GM18907 (cell line): ENCODE results near the gene RERE.

Experiments used
- ATAC-seq: cut with Tn5 transposase; IDR thresholded peaks from one replicate; pipeline ENCODE4 v1.9.1; 2021; ENCODE audit warnings: mild to moderate bottlenecking, moderate library complexity; ENCODE audit not compliant: unreplicated experiment

The RERE gene

DNA sequence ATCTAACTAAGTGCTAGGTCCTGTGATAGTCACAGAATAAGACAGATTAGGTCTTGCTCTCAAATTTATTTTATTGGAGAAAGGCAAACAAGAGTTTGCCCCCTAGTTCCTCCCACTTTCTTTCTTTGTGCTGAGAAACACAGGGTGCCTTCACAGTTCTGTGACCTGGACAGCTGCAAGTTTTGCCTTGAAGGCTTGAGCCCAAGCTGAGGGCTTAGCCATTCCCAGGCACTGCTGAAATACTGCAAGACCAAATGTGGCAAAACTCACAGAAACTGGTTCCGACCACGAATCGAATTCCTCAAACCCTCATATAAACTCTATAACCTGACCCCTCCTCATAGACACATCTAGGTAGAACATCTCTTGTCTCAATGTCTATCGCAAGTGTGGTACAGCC is 227.9 kb downstream of the RERE start:
- no peak for ATAC-seq

DNA sequence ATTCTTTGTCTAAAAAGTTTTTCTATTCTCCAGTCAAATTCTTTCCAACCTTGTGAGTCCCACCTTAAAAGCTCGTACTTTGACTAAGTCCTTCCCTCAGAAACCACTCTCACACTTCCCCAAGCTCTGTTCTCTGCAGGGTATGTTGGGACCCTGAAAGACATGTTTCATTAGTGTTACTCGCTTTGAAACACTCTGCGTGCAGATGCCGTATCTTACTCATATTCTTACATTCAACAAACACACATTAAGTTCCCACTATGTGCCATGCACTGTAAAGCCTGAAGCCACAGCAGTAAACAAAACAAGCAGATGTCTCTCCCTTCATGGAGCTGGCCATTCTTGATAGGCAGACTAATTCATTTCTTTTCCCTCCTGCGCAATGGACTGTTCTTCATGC is 229.7 kb downstream of the RERE start:
- ATAC-seq = no peak

DNA sequence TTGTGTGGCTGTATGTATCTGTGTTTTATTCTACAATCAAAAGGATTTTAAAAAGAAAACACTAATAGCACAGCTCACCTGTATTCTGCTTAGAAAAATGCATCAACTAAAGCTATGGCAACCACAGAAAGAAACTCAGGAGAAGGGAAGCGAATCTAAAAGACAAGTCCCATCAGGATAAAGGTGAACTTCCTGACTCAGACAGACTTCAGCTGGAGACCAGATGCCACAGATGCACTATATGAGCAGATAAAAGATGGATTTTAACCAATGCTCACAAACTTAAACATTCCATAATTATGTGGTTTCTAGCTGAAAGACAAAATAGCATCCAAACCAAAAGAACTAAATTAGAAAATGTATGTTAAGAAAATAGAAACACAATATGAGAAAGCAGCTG is 231.0 kb downstream of the RERE start:
- ATAC-seq = no peak

DNA sequence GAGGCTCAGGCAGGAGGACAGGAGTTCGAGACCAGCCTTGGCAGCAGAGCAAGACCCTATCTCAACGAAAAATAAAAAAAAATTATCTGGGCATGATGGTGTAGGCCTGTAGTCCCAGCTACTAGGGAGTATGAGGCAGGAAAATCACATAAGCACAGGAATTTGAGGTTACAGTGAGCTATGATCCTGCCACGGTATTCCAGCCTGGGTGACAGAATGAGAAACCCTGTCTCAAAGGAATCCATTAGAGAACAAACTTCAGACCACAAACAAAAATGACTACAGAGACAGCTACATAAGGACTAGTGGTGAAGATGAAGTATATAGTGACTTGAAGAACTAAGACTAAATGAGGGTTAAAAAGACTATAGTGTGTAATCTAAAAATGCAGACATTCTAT is 233.1 kb downstream of the RERE start:
- ATAC-seq = no peak

DNA sequence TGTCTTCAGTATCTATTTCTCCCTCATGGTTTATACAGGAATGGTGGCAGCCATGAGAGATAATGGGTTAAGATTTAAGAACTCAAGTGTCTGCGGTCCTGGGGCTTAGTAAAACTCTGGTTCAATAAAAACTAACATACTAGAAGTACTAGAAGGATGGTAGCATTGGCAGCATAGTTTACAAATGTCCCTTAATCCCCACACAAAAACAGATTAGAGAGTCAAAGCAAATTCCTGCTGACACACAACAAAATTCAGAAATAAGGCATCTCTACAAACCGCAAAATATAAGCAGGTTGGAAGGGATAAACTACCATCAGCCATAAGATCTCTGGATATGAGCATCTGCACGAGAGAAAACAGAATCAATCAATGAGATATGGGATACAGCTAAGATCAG is 234.4 kb downstream of the RERE start:
- no peak for ATAC-seq

DNA sequence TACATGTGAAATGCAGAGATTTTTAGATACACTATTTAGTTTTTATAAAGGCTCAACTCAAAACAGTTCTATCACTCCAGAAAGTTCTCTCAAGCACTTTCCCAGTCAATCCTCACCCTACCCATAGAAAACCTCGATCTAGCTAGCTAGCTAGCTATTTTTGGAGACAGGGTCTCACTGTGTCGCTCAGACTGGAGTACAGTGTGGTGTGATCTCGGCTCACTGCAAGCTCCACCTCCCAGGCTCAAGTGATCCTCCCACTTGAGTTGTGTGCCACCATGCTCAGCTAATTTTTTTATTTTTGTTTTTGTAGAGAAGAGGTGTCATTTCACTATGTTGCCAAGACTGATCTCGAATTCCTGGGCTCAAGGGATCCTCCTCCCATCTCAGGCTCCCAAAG is 236.9 kb downstream of the RERE start:
- ATAC-seq = no peak

DNA sequence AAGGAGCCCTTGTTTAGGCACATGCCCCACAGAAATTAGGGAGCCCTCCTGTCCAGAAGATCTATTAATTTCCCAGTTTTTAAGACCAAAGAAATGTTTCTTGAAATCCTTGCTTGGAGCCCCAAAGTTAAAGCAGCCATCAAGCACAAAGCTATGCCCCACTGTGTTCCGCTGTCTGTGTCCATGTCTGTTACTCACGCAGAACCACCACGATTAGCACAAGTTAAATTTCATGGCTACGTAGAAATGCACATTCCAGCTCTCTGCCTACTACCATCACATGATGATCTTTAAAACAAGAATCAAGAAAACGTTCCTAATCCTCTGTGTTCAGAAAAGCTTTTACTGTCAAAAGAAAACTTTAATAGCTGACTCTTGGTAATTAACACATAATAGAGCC is 238.5 kb downstream of the RERE start:
- ATAC-seq = no peak

DNA sequence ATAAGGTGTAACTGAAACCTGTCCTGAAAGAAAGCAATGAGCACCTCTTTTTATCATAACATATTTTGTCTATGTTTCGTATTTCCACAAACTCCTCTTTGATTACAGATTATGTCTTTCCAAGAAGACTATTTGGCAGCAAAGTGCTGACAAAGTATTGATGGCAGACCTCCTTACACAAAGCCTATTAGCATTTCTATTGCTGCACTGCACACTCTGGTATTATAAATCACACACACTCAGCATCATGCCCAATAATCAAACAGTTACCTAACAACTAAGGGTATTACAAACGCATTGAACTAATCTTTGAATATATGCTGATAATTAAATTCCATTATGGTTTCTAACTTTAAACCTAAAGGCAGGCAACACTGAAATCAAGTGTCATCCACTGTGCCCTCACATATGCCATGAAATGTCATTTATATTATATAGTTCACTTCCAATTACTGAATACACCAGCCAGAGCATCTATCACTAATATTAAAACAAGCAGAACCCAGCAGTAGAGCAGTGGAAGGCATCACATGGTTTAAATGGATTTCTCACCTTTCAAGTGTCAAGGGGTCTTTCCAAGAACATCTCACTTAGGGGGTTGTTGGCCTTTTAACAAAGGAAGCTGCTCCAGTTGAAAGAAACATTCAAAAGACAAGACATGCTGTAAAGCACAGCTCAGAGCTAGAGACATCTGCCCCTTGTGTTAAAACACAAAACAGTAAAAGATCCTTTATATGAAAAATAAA is 239.1 kb downstream of the RERE start:
- no peak for ATAC-seq

DNA sequence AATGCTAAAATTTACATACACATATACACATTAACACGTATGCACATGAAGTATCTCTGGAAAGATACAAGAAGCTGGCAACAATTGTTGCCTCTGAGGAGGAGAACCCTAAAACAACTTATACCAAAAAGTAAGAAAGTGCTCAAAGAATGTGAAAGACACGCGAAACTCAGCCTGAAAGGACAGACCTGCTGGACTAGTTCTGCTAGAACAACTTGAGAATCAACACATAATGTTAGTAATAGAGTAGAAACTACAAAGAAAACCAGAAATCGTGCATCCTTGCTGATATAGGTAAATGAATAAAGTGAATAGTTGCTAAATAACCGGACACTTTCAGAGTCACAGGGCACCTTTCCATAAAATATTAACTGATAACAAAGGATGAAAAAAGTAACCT is 242.5 kb downstream of the RERE start:
- no peak for ATAC-seq

DNA sequence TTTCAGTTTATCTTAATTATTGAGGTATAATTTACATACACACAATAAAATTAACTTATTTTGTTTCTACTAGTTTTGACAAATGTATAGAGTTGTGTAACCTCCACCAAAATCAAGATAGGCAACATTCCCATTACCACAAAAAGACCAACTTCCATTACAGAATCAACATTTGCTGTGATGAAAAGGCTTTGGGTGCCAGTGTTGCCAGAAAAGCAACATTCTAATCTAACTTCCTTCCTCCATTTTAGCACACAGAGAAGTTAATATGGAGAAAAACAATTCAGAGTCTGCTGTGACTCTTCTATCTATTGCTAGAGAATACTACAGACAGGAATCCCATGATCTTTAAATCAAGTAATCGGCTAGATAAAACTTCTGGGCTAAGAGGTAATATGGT is 245.3 kb downstream of the RERE start:
- ATAC-seq = no peak

DNA sequence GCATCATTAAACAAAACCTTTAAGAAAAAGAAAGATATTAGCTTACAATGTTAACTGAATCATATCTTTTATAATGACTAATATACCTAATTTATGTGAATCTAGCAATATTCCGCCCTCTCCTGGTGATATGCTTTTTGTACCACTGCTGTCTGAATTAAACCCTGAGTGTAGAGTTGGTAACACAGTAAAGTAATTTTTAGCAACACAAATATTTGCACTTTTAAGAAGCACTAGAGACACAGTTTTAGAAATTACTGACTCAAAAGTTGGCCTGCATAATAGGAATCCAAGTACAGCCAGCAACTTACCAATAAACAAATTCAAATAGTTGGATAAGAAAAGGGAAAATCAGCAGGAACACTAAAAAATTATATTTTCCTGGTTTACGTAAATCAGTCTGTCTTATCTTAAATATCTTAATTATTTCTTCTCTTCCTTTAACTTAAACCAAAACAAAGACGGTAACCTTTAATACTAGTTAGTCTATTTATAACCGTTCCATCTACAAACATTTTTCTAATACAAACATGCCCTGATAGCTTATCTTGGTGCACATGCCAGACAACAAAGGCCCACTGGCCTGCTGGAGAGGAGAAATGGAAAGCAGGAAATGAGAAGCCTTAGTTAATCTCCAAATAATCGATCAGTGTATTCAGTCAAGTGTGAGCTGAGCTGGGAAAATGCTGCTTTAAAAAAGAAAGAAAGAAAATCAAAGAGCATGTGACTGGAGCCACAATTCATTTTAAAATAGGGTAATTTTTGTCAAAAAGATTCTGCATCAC is 246.0 kb downstream of the RERE start:
- ATAC-seq = no peak

DNA sequence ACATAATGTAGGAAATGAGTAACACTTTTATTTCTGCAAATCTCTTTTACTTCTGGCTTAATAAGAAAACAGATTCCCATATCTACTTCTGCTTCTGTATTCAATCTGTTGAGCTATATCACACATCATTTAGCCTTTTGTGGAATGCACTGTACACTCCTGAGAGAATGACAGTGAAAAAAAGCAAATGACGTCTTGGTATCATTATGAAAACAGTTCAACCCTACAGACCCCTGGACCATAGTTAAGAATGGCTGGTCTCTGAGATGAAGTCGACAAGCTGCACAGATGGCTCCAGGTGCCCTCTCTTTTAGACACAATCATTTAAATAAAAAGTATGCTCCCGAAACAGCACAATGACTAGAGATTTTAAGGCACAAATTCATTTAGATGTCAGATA is 247.0 kb downstream of the RERE start:
- ATAC-seq = no peak

DNA sequence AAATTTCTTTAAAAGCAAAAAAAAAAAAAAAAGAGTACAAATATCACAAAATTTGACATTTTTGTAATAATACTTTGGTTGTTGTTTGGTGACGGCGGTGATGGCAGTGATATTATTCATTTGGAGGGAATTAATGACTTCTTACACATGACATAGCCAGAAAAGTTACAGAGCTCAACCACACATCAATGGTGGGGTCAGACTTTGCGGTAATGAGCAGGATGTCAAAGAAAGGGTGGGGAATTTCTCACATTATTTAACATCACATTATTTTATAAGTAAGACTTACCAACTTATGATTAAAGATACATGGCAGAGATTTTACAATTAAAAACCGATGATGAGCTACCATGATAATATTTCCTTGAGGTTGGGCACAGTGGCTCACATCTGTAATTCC is 248.2 kb downstream of the RERE start:
- ATAC-seq = no peak

DNA sequence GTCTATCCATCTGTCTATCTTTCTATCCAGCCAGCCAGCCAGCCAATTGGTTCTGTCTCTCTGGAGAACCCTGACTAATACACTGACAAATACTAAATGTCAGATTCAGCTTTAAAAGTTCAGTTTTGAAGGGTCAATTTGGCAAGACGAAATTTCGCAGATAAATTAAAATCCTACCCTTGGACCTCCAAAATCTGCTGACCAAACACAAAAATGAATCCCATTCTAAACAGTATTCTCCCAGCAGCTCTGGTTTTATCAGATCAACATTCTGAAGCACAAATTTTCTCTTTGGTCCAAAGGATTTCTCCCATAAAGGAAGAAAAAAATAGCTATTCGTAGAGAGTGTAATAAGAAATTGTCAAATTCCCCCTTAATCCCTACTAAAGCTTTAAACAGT is 248.6 kb downstream of the RERE start:
- ATAC-seq = no peak

DNA sequence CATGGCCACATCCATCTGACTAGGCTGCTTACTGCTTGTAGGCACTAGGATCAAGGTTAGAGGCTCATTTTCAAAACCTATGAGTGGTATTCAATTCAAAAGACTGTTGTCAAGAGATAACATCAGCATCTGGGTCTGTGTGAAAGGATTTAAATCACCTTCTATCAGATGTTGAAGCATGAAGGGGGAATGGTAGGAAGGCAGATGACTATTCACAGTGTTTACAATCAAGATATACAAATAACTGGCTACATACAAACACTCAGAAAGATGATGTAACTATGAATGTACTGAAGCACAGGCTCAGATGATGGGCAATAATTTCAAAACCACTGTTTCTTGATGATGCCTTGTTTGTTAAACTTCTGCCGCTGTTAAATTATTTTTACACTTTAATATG is 250.3 kb downstream of the RERE start:
- no peak for ATAC-seq

DNA sequence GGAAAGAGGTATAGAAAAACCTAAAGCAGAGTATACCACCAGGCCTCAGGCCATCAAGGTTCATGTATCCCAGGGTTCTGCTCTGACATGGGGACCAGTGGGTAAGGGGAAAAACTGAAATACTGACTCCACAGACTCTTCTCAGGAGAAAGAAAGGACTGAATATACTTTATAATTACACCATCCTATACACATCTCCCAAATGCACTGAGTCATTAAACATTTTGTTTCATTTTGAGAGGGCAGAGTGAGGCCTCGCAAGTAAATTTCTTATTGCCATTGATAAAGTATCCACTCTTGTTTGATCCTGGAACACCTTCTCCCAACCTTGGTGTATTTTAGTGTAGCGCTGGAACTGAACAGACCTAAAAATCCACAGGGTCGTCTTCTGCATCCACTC is 251.6 kb downstream of the RERE start:
- ATAC-seq = no peak

DNA sequence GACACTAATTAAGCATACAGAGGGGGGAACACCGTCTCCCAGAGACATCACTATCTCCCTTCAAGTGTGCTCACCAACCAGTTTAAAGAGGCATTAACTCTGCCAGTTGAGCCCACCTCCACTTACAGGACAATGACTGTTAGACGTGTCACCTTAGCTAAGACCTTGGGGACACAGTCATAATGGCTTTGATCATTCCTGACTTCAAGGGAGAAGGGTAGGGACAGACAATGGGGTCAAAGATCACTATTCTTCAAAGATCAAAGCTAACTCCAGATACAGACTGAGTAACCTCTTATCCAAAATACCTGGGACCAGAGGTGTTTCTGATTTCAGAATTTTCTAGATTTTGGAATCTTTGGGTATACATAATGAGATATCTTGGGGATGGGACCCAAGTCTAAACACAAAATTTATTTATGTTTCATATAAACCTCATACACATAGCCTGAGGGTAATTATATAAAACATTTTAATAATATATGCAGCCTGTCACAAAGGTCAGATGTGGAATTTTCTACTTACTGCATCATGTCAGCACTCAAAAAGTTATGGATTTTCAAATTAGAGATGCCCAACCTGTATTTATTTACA is 253.4 kb downstream of the RERE start:
- ATAC-seq = no peak

DNA sequence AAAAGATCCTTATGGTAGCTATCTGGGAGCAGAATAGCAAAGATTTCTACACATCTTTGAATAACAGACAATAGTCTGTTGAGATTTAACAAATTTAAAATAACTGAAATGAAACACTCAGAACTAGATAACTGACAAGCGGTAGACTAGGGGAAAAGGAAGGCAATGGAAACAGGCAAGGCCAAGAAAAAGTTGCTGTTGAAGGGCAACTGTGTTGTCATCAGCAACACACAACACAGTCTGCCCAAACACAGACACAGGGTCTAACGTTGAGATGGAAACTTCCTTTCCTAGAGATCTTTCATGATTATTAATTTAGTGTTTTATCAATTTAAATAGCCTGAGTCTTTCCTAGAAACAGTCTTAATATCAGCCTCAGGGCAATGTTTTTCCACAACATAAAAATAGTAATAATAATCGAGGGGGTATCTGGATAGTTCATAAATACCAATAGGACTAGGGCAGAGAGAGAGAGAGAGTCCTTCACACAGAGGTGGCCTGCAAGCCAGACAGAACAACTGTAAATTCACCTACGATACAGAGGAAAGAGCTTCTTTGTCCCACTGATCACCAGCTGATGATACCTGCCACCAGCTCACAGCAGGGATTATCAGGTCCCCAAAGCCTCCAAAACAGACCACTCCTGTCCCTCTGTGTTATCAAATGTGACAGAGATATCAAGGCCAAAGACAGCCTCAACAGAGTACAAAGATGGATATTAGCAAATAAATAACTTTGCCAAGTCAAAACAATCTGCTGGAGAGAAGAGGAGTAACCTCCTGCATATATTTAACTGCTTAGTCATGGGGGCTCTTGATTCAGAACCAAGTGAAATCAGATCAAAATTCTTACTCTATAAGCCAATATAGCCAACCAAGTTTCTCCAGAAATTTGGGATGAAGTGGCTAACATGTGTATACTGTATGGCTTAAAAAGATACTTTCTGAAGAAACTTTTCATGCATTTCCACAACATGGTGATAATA is 254.3 kb downstream of the RERE start:
- ATAC-seq = no peak

DNA sequence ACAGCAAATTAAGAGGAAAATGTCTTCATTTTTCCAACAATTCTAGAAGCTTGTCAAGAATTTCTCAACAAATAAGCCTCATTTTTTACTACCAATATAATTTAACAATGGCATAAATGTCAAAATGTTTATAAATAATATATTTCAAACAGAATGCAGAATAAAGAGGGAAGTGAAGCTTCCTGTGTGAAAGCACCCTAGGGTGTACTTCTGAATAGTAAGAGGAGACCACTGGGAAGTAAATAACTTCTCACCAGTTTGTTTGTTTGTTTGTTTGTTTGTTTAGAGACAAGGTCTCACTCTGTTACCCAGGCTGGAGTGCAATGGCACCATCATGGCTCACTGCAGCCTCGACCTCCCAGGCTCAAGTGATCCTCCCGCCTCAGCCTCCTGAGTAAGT is 255.2 kb downstream of the RERE start:
- no peak for ATAC-seq

DNA sequence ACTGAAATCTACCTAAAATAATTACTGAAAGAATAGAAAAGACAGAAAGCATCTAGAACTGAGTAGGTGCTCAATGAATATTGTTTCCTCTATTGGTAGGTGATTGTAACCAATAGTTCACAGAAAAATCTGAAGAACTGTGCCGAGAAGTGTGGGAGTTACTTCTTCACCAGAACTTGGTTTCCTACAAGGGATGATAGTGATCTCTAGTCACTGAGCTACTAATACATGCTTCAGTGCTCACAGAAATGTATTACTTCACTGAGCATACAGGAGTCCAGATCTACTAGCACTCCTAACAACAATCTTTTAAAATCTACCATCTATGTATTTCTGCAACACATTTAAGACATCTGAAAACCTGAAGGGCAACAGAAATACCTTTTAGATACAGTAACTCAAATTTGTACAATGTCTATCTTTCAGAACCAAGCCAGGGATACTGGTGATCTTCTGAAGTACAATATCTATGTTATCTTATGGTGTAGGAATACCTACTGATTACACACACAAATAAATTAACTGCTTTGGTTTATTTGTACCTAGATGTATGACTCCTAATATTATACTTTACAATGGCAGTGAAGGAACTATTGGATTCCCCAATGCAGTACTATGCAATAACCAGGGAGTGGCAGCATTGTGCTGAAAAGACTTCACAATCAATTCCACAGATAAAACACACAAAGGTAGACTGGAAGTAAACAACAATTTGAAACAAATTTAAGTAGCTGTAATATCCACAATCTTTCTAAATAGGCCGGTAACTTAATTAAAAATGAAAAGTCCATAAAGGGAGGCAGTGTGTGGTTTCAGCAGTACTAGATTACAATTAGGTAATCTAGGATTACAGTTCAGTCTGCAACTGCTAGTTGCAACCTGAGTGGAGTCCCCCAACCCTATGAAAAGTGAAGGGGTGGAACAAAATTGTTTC is 256.6 kb downstream of the RERE start:
- peak; percentile 53 for ATAC-seq
